Aorta (tissue), 5 donors: ENCODE data around the gene FBXL16. TPM values are rescaled to one million over a fixed set of nuclear protein-coding genes. Genes with fewer than 3 reads are reported as not detected.
"Not testable (repeated sequence)": the region's sequence is repeated elsewhere in the genome, so short reads cannot be mapped to it uniquely, and the experiment has no call there.

Experiments used
- ATAC-seq: fragments of 200-7000 bp; cut with Tn5 transposase; one replicate; pipeline ENCODE4 v1.9.1; 2022; ENCODE audit warnings: moderate library complexity; ENCODE audit not compliant: low FRiP score
- DNase-seq, 2 donors: peaks; one replicate each; pipeline ENCODE4 v3.0.0-alpha.2; 2020
- H3K27ac ChIP-seq, 2 donors: one replicate each; pipeline ENCODE4 v1.5.1; 2013; ENCODE audit warnings: low read length in 2 of 2, mild to moderate bottlenecking in 2 of 2, moderate library complexity in 2 of 2, control low read depth in 1 of 2, inconsistent platforms in 1 of 2, low read depth in 1 of 2
- H3K27me3 ChIP-seq, 2 donors: one replicate each; pipeline ENCODE4 v1.6.1; 2013; ENCODE audit warnings: control low read depth in 1 of 2, low read length in 1 of 2, mild to moderate bottlenecking in 1 of 2, moderate library complexity in 1 of 2; ENCODE audit not compliant: insufficient read depth in 2 of 2, control insufficient read depth in 1 of 2
- H3K36me3 ChIP-seq, 2 donors: one replicate each; pipeline ENCODE4 v1.6.1; 2013; ENCODE audit warnings: control low read depth in 1 of 2, low read length in 1 of 2, mild to moderate bottlenecking in 1 of 2; ENCODE audit not compliant: insufficient read depth in 2 of 2, control insufficient read depth in 1 of 2
- H3K4me1 ChIP-seq, 2 donors: one replicate each; pipeline ENCODE4 v1.6.1; 2013; ENCODE audit warnings: low read length in 2 of 2, control low read depth in 1 of 2, mild to moderate bottlenecking in 1 of 2, moderate library complexity in 1 of 2; ENCODE audit not compliant: insufficient read depth in 2 of 2, control insufficient read depth in 1 of 2
- H3K4me3 ChIP-seq, 2 donors: one replicate each; pipeline ENCODE4 v1.5.1; 2013; ENCODE audit warnings: low read length in 2 of 2, control low read depth in 1 of 2, mild to moderate bottlenecking in 1 of 2
- H3K9me3 ChIP-seq: one replicate; pipeline ENCODE4 v1.6.1; 2013; ENCODE audit warnings: mild to moderate bottlenecking, low read length; ENCODE audit not compliant: control insufficient read depth
- WGBS, 2 donors: extraction: QIAGEN DNeasy Blood & Tissue Kit; methylation state at CpG; one replicate each; pipeline ENCODE4 v1.1.7; 2013; 5-methylcytosine and 5-hydroxymethylcytosine counted together
- intact Hi-C, 2 donors: fragments of 100-400 bp; cut with DNase I; formaldehyde crosslinking; loops; one replicate each; pipeline versions ENCODE4 v1.14.2 to v1.15.0; 2022
- polyA plus RNA-seq, 2 donors: library from polyadenylated mRNA; stranded (reverse); fragments of 200-250 nt; gene quantifications; one replicate each; pipeline ENCODE4 v1.2.3, GENCODE V29; 2013
- total RNA-seq, 2 donors: library from RNA; stranded (reverse); fragmentation: NEBNext Ultra II Directional; extraction: Animal tissue kit (Norgen Biotek cat#: 25700); gene quantifications; one replicate each; pipeline ENCODE4 v1.2.1, GENCODE V29; 2021
- donor health status: healthy with polysubstance abuse.
- donor health status: Bipolar disorder and iron deficiency.
- donor health status: DM: no; HTN: no; CAD: no.
- donor health status: DM: no; HTN: no; CAD: no.
- donor health status: DM: yes; HTN: yes; CAD: no.

FBXL16 gene
- total and polyA plus RNA-seq, 4 donors = 0.16 to 0.18 TPM; not detected in 2

DNA sequence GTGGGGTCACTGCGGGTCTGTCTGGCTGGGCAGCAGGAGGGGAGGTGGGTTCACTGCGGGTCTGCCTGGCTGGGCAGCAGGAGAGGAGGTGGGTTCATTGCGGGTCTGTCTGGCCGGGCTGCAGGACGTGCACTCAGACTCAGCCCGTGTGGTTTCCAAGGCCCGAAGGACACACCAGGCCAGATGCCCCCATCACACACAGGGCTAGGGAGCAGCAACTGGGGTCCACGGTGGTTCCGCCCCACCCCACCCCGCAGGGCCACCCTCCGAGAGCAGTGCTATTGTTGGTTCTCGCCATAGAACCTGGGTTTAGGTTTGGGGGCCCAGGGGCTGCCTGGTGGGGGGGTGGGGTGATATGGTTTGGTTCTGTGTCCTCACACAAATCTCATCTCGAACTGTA lies 41.0 kb upstream of the FBXL16 start:
- Histone ChIP-seq H3K9me3 (no peaks in the 10 kb centered on the region), H3K4me1 (no peaks in the 10 kb centered on the region), H3K27ac (no peak overlapping the region), H3K4me3 (no peak overlapping the region), H3K36me3 (no peaks in the 10 kb centered on the region), H3K27me3 (no peaks in the 10 kb centered on the region)
- WGBS, 2 donors = 82 to 85% methylated on average over 13 of the region's 13 CpGs
- intact Hi-C loops = no loop called here
- ATAC-seq = no peak
- DNase-seq = no peak

DNA sequence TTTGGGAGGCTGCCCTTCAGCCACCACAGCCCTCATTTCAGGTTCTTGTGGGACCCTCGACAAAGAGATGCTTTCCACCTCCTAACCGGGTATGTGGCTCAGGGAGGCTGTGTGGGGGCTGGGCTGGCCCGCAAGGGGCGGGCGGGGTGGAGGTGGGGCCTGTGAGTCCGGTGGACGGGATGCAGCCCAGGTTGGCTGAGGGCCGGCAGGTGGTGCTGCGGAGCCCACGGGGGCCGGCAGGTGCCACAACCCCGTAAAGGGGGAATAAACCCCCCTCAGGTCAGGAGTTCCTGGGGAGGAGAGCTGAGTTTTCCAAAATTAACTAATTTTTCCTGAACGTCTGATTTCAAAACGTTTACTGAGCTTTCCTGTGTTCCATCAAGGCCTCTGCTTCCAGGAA lies 40.1 kb upstream of the FBXL16 start:
- Histone ChIP-seq H3K4me3 (no peak overlapping the region), H3K36me3 (no peaks in the 10 kb centered on the region), H3K27me3 (no peaks in the 10 kb centered on the region), H3K4me1 (no peaks in the 10 kb centered on the region), H3K27ac (no peak overlapping the region), H3K9me3 (no peaks in the 10 kb centered on the region)
- WGBS, 2 donors = 11 to 13% methylated on average over 14 of the region's 14 CpGs
- DNase-seq (no peak), ATAC-seq (no peak)
- intact Hi-C loops = no loop called here

DNA sequence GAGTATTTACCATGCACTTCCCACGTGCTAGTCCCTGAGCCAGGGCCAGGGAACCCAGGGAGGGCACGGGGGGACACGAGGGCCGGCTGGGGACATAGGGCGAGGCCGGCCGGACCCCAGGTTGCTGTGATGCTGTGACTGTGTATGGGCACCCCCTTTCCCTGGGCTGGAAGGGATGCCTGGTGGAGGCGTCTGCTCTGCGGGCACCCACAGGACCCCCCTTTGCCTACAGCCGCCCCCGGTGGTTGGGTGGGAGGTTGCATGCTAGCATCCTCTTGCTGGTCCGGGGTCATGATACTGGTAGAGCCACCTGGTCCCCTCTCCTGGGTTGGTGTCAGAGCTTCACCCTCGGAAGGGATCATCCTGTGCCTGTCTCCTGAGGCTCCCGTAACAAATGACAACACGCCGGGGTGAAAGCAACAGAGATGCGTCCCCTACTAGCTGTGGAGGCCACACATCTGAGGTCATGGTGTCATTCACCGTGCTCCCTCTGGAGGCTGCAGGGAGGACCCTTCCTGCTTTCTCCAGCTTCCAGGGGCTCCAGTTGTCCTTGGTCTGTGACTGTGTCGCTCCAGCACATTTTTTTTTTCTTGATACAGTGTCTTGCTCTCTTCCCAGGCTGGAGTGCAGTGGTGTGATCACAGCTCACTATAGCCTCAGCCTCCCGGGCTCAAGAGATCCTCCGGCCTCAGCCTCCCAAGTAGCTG lies 38.3 kb upstream of the FBXL16 start:
- WGBS, 2 donors = 79% methylated on average over 21 of the region's 21 CpGs
- Histone ChIP-seq H3K27ac (no peak overlapping the region), H3K4me3 (no peak overlapping the region), H3K27me3 (no peaks in the 10 kb centered on the region), H3K9me3 (no peaks in the 10 kb centered on the region), H3K36me3 (no peaks in the 10 kb centered on the region), H3K4me1 (no peaks in the 10 kb centered on the region)
- ATAC-seq (no peak), DNase-seq (no peak)
- intact Hi-C loops = no loop called here

DNA sequence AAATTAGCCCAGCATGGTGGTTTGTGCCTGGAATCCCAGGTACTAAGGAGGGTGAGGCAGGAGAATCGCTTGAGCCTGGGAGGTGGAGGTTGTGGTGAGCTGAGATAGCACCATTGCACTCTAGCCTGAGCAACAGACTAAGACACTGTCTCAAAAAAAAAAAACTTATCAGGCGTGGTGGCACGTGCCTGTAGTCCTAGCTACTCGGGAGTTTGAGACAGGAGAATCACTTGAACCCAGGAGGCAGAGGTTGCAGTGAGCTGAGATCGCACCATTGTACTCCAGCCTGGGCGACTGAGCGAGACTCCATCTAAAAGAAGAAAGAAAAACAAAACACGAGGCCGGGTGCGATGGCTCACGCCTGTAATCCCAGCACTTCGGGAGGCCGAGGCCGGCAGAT lies 37.3 kb upstream of the FBXL16 start:
- H3K36me3 ChIP-seq, H3K4me1 ChIP-seq, H3K4me3 ChIP-seq, H3K9me3 ChIP-seq, H3K27ac ChIP-seq, ATAC-seq, intact Hi-C loops, H3K27me3 ChIP-seq, DNase-seq: not testable (repeated sequence)
- WGBS, 2 donors = 72 to 75% methylated on average over 14 of the region's 14 CpGs

DNA sequence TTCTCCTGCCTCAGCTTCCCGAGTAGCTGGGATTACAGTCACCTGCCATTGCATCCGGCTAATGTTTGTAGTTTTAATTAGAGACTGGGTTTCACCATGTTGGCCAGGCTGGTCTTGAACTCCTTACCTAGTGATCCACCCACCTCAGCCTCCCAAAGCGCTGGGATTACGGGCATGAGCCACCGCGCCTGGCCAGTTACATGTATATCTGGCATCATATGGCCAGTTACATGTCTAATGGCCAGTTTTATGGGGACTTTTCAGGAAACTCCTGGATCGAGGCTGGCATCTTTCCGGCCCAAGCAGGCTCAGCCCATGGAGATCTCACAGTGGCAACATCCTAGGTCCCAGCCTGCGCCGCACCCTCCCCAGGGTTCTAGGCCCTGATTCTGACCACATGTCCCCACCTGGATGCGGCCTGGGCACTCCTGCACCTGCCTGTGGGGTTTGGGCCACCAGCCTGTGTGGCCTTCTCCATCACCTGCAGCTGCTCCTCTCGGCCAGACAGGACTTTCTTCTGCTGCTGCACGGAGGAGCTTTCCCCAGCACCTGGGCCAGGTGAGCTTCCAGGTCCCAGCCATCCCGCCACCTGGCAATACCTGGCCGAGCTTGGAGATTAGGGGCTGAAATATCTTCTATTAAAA lies 36.5 kb upstream of the FBXL16 start:
- no peaks in the 10 kb centered on the region for H3K36me3 ChIP-seq
- H3K4me3 ChIP-seq = no peak overlapping the region
- no peak overlapping the region for H3K27ac ChIP-seq
- no peaks in the 10 kb centered on the region for H3K27me3 ChIP-seq
- no peak for DNase-seq
- H3K4me1 ChIP-seq = no peaks in the 10 kb centered on the region
- ATAC-seq = no peak
- intact Hi-C loops = loop anchor here in 1 of 2 donors (2.0 kb wide), 1 partner anchor 21 kb away; the partner anchor contains the start of gene ANTKMT
- 90 to 93% methylated on average over 15 of the region's 15 CpGs for WGBS, 2 donors
- no peaks in the 10 kb centered on the region for H3K9me3 ChIP-seq

DNA sequence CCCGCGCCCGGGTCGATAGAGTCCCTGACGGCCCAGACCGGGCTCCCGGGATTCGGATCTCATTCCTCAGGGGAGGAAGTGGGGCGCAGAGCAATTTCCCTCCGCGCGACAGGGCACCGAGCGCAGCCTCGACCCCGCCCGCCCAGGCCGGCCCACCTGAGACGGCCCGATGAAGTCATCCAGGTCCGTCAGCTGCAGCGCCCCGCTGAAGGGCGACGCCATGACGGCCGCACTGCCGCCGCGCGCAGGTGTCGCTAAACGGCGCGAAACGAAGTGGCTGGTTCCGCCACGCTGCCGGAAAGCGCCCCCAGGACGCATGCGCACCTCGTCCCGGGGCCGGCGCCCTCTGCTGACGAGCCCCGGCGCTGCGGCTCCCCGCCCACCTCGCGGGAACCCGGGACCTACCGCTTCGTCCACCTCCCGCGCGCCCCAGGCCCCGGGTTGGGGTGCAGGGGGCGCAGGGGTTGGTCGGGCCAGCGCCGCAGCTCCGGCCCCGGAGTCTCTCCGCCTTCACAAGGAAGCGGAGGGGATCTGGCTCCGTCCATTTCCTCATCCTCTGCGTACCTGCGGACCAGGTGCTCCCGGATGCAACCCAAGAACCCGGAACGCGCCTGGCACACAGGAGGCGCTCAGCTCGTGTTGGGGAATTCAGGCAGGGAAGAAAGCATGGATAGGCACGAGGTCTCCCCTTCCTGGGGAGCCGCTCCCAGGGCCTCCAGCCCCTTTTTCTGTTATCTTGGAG lies 35.3 kb upstream of the FBXL16 start, which contains the start of gene CIAO3:
CIAO3 (minus strand) TSS at position 234 of the 742 bp plus-strand sequence; CDS start at position 222, 12 bp downstream.
- intact Hi-C loops = loop anchor here in 1 of 2 donors (2.0 kb wide), 1 partner anchor 20 kb away; the partner anchor contains the start of gene ANTKMT
- DNase-seq (peak; percentile 92 to 96), ATAC-seq (peak; percentile 97)
- H3K4me3 ChIP-seq = peak within 1 kb of the TSS; percentile 71 to 92
- H3K4me1 ChIP-seq = no peaks in the 10 kb centered on the region
- H3K36me3 ChIP-seq = no peaks in the 10 kb centered on the region
- no peaks in the 10 kb centered on the region for H3K27me3 ChIP-seq
- H3K9me3 ChIP-seq = no peaks in the 10 kb centered on the region
- no peak within 1 kb of the TSS for H3K27ac ChIP-seq
- WGBS, 2 donors = 0 to 1% methylated on average over 66 to 79 of the region's 79 CpGs

DNA sequence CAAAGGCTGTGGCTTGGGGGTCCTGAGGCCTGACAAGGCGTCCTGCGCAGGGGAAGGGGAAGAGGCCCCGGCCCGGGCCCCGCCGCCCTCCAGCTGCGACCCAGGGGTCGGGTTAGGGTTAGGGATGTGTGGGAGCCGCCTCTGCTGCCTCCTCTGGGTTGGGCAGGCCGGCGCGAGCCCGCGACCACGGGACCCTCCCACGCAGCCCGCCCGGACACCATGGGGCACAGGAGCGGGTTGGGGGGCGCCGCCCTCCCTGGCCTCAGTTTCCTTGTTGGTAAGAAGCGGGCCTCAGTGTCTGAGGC lies 34.8 kb upstream of the FBXL16 start:
- 0% methylated on average over 16 to 22 of the region's 22 CpGs for WGBS, 2 donors
- H3K4me1 ChIP-seq = no peaks in the 10 kb centered on the region
- H3K27me3 ChIP-seq = no peaks in the 10 kb centered on the region
- no peak overlapping the region for H3K27ac ChIP-seq
- peak overlapping the region; percentile 71 to 92 for H3K4me3 ChIP-seq
- DNase-seq (no peak), ATAC-seq (peak; percentile 20)
- intact Hi-C loops = loop anchor here in 1 of 2 donors (2.0 kb wide), 1 partner anchor 20 kb away; the partner anchor contains the start of gene ANTKMT
- H3K36me3 ChIP-seq = no peaks in the 10 kb centered on the region
- no peaks in the 10 kb centered on the region for H3K9me3 ChIP-seq

DNA sequence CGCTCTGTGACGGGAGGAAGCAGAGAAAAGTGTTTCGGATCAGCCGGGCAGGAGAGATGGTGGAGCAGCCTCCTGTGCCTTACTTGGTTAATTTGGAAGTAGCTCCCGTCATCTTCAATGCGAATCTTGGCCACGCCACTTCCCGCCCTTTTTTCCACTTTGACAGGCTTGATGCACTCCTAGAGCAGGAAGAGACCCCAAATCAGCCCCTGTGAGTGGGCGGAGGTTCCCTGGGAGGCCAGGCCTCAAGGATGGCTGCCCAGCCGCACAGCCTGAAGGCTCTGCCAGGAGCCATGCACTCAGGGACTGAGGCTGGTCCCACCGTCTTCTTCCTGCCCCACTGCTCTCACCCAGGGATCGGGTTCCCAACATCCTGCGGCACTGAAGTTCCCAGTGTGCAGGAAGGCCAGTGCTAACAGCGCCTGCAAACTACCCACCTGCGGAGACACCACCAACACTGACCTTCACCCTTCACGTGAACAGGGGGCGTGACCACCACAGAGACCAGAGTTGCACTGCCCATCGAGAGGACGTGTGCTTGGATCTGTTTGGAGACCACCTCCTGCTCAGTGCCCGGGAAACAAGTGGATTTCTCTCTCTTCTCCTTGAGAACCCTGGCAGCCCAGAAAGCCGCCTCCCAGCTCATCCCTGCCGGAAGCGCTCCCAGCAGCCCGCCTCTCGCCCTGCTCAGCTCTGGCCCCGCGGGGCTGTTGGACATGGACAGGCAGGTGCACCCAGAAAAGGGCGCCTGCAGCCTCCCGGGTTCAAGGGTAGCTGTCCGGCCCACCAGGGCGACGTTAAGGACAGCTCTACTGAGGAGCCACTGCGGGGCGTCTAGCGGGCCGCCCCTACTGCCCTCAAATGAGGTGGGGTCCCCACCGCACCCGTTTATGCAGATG lies 34.2 kb upstream of the FBXL16 start:
- DNase-seq = no peak
- H3K4me3 ChIP-seq = peak overlapping the region; percentile 71 to 92
- H3K9me3 ChIP-seq = no peaks in the 10 kb centered on the region
- no peak overlapping the region for H3K27ac ChIP-seq
- no peak for ATAC-seq
- no peaks in the 10 kb centered on the region for H3K36me3 ChIP-seq
- intact Hi-C loops = loop anchor here in 1 of 2 donors (2.0 kb wide), 1 partner anchor 19 kb away; the partner anchor contains the start of gene ANTKMT
- no peaks in the 10 kb centered on the region for H3K27me3 ChIP-seq
- no peaks in the 10 kb centered on the region for H3K4me1 ChIP-seq
- WGBS, 2 donors = 44 to 45% methylated on average over 37 to 38 of the region's 38 CpGs
